Measurements from ENCODE around the gene ZGPAT.
"Not testable (repeated sequence)": the region's sequence is repeated elsewhere in the genome, so short reads cannot be mapped to it uniquely, and the experiment has no call there.

Gene ZGPAT

DNA sequence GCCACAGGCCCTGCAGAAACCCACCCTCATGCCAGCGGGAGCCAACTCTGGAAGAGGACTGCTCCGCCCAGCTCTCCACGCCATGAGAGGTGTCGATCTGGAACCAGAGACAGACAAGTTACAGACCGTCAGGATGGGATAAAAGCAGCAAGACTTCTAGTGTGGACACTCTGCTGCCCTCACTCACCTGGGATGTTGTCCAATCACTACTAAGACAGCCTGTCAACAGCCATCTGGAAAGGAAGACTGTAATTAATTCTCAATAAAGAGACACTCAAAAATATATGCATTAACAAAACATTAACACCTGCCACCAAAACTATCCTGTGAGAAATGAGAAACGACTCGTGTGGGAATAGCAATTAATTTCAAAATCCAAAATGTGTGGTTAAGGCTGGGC, 60.0 kb downstream of the ZGPAT start:
- H3K4me3 ChIP-seq (ENCODE audit: low read length), result no peak overlapping the region
- no peak for TF ChIP-seq ZNF274 (IDR thresholded peaks at IDR 0.05; ENCODE audit: low read depth, low read length)

DNA sequence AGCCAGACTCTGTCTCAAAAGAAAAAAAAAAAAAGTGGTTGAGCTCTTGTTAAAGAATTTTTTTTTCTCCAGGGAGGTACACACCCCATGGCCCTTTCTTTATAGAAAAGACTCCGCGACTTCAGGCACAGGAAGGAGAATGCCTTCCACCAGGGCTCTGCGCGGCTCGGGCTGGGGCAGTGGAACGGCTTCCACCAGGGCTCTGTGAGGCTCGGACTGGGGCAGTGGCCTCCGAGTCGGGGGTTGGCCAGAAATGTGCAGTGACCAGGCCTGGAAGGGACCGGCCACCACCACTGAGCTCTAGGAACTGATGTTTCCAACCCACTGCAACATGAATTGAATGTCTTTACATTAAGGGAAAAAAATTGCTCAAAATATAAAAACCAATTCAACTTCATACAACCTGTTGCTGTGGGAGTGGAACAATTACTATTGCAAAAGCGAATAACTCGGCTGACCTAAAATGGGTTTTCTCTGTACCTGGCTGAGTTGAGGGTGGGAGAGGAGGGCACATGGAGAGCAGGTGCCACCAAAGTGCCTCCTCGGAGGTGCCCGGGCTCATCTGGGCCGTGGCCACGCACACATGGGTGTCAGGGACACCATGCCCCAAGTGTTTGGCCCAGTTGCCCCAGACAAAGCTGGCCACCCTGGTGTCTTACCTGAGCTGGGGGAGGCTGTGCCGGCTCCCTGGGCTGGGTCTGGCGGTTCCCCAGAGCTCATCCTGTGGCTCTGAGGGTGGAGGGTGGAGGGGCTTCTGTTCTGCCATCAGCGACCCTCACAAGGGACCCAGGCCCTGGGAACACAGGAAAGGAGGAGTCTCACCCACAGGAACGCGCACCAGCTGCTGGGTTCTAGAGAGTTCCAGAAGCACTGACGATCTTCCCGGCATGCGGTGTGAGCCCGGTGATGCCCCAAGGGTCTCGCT, 61.0 kb downstream of the ZGPAT start:
- TF ChIP-seq ZNF274 (IDR thresholded peaks at IDR 0.05; ENCODE audit: low read depth, low read length), result no peak
- H3K4me3 ChIP-seq (ENCODE audit: low read length), result no peak overlapping the region

DNA sequence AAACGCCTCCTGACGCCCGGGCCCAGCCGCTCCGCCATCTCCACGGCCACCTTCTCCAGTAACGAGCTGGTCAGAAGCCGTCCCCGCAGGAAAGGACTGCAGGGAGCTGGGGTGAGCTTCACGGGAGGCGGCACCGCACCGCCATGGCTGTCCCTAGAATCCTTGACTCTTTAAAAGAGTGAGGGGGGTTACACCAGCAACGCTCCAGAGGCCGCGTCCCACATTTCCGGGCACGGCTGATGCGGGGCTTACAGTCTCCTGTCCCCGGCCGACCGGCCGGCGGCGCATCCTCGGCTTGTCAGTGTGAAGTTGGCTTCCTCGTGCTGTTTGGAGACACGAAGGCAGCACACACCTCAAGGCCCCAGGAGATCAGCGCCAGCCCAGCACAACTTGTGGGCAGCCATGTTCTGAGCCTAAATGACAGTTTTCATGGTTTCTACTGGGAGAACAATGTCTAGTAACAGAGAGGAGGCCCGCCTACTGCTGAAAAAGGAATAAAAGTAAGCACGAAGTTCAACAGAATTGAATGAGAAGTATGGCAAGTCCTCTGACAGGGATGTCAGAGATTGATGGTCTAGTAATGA, 62.1 kb downstream of the ZGPAT start:
- no peak for TF ChIP-seq ZNF274 (IDR thresholded peaks at IDR 0.05; ENCODE audit: low read depth, low read length)
- no peak overlapping the region for H3K4me3 ChIP-seq (ENCODE audit: low read length)

DNA sequence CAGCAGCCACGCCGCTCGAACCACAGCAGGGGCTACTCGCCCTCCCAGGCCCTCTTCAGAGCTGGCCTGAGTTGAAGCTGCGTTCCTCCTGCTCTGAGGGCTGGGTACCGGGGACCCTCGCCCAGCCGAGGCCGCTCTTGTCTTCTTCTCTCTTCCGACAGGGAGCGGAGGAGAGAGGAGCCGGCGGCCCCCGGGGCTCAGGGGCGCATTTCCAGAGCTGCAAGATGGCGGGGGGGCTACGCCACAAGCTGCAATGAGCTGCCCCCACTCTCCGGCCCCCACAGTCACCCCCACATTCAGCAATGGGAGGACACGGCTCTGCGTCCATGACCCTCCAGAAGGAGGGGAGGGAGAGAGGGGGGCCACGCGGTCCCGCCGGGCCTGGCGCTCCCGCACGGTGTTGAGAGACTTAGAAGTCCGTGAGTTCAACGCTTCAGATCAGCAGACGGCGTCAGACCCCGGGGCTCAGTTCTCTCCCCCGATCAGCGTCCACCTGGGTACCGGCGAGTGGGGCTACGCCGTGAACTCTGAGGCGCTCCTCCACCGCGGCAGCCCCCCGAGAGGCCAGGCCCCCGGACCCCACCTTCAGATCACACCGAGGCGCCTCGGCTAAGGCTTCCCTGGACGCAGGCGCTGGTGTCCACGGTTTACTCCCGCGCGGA, 63.3 kb downstream of the ZGPAT start:
- no peak for TF ChIP-seq ZNF274 (IDR thresholded peaks at IDR 0.05; ENCODE audit: low read depth, low read length)
- no peak overlapping the region for H3K4me3 ChIP-seq (ENCODE audit: low read length)

DNA sequence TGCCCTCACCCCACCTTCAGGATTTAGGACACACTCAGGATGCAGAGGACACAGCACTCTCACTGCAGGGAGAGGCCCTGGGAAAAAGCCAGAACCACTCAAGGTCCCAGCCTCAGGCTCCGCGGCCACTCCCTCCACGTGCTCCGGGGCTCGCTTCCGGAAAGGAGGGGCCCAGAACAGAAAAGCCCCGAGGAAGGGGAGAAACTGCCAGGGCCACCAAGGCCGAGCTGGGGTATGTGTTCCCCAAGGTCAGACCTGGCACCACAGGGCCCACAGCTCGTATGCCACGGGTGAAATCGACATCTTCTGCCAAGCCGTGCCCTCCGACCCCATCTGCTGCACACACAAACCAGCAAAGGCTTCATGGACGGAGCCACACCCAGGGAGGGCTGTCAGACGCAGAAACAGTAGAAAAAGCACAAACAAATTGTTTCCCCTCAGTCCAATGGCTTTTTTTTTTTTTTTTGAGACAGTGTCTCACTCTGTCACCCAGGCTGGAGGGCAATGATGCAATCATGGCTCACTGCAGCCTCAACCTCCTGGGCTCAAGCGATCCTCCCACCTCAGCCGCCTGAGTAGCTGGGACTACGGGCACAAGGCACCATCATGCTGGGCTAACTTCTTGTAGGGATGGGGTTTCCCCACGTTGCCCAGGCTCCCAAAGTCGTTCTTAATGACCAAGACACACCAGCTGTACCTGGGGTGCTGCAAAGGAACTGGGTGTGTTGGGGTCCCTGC, 65.1 kb downstream of the ZGPAT start:
- no peak for TF ChIP-seq ZNF274 (IDR thresholded peaks at IDR 0.05; ENCODE audit: low read depth, low read length)
- no peak overlapping the region for H3K4me3 ChIP-seq (ENCODE audit: low read length)

DNA sequence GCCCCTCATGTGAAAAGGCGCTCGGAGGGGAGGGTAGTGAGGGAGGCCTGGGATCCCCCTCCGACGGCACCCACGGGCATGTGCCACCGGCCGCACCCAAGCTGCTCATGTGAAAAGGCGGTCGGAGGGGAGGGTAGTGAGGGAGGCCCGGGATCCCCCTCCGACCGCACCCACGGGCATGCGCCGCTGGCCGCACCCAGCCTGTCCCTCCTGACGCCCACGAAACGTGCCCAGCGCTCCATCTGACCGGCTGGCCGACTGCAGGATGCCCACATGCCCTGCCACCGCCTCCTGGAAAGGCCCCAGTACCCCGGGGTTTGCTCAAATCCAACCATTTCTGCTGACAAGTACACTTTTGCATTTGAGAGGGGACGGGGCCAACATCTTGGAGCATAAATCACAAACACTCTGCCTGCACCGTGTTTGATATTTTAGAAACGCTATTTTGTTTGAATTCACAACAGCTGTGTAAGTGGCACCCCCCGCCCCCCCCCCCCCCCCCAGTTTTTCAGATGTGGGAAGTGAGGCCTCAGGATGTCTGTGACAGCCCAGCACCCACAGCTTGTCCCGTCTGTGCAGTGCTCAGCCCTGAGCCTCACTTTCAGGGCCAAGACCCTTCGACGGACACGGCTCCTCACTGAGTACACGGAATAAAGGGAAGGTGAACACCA, 65.9 kb downstream of the ZGPAT start:
- TF ChIP-seq ZNF274 (IDR thresholded peaks at IDR 0.05; ENCODE audit: low read depth, low read length), result no peak
- H3K4me3 ChIP-seq (ENCODE audit: low read length), result no peak overlapping the region

DNA sequence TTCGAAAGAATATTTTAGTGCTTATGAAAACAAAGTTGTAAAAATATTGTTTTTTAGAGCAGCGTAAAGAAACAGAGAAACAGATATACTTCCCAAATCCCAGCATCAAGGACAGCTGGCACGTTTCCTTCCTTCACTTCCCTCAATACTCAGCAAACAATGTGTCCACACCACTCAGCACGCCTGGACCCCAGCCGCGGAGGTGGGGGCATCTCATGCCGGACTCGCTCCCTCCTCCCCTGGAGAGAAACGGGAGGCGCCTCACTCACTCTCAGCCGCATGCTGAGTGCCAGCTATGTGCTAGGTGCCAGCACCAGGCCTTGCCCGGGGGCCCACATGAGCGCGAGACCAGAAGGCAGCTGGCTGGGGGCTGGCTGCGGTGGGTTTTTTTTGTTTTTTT, 66.5 kb downstream of the ZGPAT start:
- no peak overlapping the region for H3K4me3 ChIP-seq (ENCODE audit: low read length)
- no peak for TF ChIP-seq ZNF274 (IDR thresholded peaks at IDR 0.05; ENCODE audit: low read depth, low read length)

DNA sequence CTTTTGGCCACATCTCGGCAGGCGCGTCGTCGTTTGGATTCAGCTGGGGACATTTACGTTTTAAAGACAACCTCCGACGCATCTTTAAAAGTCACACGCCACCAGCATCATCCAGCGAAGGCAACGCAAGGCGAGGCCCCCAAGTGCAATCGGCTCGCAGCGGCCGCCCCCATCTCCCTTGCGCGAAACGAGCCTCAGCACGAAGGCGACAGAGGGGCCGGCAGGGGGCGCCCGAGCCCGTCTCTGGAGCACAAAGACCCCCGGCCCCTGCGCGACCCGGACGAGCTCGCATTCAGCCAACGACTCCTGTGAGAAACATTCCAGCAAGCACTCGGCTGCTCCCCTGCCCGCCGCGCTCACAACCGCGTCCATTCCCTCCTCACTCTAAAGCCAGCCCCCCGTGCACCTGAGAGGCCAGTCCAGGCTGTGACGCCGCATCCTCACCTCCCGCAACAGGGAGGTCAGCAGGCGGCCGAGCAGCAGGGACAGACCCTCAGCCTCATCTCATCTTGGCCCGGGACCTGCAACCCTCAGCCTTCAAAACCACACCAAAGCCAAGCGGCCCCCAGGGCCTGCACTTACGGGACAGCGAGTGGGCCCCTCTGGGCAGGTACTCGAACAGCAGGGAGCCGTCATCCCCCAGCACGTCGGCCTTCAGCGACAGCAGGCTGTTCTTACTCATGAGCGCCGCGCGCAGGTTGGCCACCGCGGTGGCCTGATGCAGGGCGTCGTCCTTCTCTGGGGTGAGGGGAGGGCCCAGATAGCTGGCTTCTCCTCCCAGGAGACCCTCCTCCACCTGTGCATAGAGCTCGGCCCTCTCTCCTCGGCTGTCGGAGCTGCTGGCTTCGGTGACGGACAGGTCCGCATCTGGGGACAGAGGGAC, 67.5 kb downstream of the ZGPAT start:
- no peak for TF ChIP-seq ZNF274 (IDR thresholded peaks at IDR 0.05; ENCODE audit: low read depth, low read length)
- no peak overlapping the region for H3K4me3 ChIP-seq (ENCODE audit: low read length)

DNA sequence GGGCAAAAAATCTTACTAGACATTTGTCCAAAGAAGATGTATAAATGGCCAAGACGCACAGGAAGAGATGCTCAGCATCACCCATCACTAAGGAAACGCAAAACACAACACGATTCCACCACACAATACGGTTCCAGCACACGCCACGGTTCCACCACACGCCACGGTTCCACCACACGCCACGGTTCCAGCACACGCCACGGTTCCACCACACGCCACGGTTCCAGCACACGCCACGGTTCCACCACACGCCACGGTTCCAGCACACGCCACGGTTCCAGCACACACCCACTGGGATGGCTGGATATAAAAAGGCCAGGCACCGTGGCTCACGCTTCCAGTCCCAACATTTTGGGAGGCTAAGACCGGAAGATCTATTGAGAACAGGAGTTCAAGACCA, 69.0 kb downstream of the ZGPAT start:
- H3K4me3 ChIP-seq (ENCODE audit: low read length), result not testable (repeated sequence)

DNA sequence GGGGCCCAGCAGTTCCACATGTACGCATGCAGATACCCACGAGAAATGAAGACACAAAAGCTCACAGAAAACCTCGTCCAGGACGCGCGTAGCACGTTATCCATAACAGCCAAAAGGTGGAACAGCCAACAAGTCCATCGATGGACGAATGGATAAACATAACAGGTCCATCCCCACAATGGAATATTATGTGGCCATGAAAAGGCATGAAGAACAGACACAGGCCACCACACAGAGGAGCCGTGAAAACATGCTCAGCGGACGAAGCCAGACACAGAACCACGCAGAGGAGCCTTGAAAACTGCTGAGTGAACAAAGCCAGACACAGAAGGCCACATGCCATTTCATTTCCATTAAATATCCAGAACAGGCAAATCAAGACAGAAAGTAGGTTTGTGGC, 69.8 kb downstream of the ZGPAT start:
- TF ChIP-seq ZNF274 (IDR thresholded peaks at IDR 0.05; ENCODE audit: low read depth, low read length), result no peak
- no peak overlapping the region for H3K4me3 ChIP-seq (ENCODE audit: low read length)

DNA sequence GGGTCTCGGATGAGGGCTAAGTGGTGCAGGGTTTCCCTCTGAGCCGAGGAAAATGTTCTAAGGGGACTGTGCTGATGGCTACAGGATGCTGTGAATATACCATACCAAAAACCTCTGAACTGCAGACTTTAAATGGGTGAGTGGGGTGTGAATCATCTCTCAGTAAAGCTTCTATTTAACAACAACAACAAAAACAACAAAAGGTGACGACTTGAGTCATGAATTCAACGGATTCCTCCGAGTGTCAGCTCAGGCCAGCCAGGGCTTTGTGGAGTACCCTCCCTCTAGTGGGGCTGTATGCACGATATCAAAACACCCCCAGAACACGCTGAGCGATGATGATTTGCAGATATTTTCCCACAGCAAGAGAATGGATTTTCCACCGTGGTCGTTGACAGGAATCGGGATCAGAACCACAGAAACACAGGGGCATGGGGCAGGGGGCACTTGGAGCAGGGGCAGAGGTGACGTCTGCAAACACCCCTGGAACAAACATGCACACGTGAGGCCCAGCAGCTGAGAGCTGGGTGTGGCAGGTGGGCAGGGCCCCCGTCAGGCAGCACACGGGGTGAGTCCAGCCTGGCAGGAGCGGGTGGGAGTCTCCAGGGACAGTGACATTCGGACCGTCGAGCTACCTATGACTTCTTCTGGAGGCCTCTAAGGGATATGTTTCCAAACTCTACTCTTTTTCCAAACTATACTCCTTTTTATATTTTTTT, 70.4 kb downstream of the ZGPAT start:
- H3K4me3 ChIP-seq (ENCODE audit: low read length), result no peak overlapping the region
- no peak for TF ChIP-seq ZNF274 (IDR thresholded peaks at IDR 0.05; ENCODE audit: low read depth, low read length)

DNA sequence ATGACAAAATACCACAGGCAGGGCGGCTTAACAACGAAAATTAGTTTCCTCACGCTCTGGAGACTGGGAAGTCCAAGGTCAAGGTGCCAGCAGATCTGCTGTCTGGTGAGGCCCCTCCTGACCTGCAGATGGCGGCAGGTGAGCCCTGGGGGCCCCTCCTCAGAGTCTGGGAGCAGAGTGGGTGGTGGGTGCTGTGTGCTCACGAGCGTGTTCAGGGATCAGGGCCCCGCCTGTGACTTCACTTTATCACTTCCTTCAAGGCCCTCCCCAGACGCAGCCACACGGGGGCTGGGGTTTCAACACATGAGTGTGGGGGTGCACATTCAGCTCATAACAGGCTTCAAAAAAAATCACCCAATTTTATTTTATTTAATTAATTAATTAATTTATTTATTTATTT, 71.0 kb downstream of the ZGPAT start:
- no peak for TF ChIP-seq ZNF274 (IDR thresholded peaks at IDR 0.05; ENCODE audit: low read depth, low read length)
- H3K4me3 ChIP-seq (ENCODE audit: low read length), result no peak overlapping the region

All from GM08714 (cell line).